Posterior cingulate gyrus (tissue), 11 donors: ENCODE measurements around the gene CNOT8.
"Not testable (repeated sequence)": the region's sequence is repeated elsewhere in the genome, so short reads cannot be mapped to it uniquely, and the experiment has no call there.

ENCODE experiments used
- DNase-seq, 10 donors: peaks; one replicate each; pipeline versions ENCODE4 v3.0.0 to v3.0.0-alpha.2; 2020 to 2021; ENCODE audit warnings: mixed read lengths in 3 of 10
- intact Hi-C: fragments of 100-400 bp; cut with DNase I; formaldehyde crosslinking; loops from one replicate; pipeline ENCODE4 v1.15.1; 2023

CNOT8 gene

DNA sequence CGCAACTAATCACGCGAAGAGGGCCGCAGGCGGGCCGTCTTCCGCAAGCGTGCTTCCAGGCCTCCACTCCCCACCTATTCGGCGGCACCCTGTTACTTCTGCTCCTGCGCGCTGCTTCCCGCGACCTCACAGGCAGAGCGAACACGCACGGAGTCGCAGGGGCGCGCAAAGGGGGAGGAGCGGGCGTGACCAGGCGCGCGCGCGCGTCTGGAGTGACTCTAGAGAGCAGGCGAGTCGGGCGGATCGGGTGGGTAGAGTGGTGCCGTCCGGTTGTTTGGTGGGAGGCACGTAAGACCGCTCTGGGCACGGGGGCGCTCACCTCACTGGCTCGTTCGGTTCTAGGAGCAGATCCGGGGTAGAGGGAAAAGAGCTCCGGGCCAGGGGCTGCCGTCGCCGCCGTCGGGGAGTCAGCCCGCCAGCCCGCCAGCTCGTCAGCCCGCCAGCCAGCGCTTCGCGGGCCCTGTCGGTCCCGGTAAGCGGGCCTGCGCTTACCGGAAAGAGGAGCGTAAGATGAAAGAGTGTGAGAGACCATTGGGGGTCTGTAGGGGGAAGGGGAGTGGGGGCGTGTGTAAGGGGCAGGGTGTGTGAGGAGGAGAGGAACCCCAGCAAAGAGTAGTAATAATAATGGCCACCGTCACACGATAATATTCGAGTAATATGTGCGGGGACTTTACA lies at the start of gene CNOT8:
Gene CNOT8 (plus strand): TSS at position 331 of the 675 bp plus-strand sequence. CDS start 4,652 bp downstream, outside the sequence.
- peak; percentile 97 to 100 (median 99) for DNase-seq
- intact Hi-C loops = loop anchor here (1.0 to 5.0 kb wide), 2 partner anchors 84 to 103 kb away; partner anchors contain the start of genes LARP1 and MRPL22

DNA sequence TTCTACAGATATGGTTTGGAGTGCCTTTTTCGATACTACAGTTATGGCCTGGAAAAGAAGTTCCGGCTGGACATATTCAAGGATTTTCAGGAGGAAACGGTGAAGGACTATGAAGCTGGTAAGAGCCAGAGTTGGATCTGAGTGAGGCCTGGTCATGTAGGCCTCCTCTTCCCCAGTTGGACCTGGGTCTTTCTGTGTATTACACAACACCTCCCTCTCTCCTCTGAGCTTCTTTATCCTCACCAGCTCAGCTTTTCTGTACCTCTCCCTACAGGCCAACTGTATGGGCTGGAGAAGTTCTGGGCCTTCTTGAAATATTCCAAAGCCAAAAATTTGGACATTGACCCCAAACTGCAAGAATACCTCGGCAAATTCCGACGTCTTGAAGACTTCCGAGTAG lies 47.2 kb upstream of the CNOT8 start:
- no peak for DNase-seq
- intact Hi-C loops = loop anchor here (5.0 kb wide), 1 partner anchor 54 kb away; the partner anchor contains the start of gene LARP1

DNA sequence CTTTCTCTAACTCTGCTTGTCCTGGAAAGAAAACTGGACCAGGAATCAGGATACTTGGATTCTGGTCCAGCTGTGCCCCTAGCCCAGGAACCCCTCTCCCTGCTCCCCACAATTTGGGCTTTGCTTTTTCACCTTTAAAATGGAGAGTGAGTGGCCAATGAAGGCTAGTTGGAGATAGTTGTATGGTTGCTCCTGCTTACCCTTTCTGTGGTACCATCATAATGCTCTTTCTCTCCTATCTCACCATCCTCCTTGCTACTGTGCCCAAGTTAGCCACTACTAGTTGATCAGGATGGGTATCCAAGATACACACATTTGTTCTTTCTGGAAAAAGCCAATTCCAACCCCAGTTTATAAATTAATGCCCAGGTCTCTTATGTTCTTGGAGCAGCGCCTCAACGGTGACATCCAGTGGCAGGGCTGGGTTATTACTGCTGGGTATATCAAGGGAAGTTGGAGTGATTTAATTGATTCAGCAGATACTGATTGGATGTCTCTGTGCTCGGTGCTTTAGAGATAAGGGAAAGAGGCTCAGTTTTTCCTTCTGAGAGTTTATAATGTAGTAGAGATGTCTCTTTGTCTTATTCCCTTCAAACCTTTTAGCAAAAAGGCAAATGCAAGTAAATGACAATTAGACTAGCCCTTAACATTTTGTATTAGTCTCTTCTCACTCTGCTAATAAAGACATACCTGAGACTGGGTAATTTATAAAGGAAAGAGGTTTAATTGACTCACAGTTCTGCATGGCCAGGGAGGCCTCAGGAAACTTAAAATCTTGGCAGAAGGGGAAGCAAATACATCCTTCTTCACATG lies 46.6 kb upstream of the CNOT8 start:
- intact Hi-C loops = loop anchor here (1.0 to 5.0 kb wide), 2 partner anchors 55 to 162 kb away; partner anchors contain the start of gene LARP1

DNA sequence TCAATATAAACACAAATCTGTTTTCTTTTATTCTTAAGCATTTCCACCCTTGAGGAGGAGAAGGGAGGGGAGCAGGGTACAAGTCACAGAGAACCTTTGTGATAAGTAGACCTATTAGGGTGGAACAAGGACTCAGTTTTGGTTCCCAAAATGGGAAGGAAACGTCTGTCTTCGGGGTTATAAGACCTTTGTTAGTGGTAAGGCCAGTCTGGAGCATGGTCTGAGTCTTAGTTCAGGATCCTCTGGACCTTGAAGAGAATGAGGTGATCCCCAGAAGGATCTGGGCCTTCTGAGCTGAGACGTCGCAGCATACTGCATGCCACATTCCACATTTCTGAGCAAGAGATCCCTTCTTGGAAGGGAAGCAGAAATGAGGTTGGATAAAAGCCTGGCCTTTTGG lies 45.3 kb upstream of the CNOT8 start:
- DNase-seq = no peak
- intact Hi-C loops = loop anchor here (5.0 kb wide), 1 partner anchor 56 kb away; the partner anchor contains the start of gene LARP1

More for the DNA sequence above, 46.6 kb upstream of the CNOT8 start:
- DNase-seq = peak in 8 of 10 donors; percentile 44 to 92 (median 58)

DNA sequence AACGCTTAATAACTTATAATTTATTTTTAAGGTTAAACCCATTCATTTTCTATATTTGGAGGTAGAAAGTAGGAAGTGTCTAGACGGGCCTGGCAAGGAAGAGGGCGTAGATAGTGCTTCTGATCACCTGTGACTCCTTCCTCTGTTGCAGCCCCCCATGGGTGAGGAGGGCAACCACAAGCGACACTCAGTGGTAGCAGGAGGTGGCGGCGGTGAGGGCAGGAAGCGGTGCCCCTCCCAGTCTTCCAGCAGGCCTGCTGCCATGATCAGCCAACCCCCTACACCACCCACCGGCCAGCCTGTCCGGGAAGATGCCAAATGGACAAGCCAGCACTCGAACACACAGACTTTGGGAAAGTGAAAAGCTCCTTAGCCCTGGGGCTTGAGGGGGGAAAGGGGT lies 44.7 kb upstream of the CNOT8 start:
- DNase-seq = no peak
- intact Hi-C loops = loop anchor here (5.0 kb wide), 1 partner anchor 56 kb away; the partner anchor contains the start of gene LARP1

DNA sequence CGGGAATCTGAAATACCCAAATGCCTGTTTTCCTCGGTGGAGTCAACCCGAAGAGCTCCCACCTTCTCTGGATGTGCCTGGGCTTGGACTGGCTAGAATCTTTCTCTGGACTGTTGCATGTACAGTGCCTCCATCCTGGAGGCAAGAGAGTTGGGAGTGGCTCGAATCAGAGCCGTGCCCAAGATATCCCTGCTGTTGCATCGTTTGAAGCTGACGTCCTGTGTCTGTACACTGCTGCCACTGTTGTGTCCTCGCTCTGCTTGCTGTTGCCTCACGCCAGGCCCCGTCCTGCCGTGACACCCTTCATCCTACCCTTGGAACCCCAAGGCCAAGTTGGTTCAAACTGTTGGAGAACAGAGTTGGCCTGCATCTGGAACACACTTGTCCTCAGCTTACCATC lies 43.4 kb upstream of the CNOT8 start:
- intact Hi-C loops = no loop called here
- no peak for DNase-seq

DNA sequence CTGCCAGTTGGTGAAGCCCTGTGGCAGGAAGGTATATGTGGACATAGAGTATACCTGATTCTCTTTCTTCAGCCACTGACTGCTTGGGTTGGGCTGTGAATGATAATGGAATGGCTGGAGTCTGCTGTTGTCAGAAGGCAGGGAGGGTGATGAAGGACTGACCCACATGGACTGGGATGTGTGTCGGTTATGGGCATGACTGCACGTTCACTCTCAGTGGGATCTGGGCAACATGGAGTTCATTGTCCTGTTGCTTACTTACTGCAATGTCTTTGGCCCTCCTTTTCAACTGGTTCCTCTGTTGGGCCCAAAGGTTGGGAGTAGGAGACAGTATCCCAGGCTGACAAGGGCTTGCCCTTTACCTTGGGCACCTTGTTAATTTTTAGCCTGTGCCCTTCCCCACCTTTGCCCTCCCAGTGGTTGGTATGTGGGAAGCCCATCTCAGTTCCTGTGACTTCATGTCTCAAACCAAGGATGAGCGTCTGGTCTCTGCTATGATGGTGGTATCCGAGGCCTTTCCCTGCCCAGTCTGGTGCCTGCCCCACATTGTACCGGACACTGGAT lies 42.7 kb upstream of the CNOT8 start:
- intact Hi-C loops = no loop called here

DNA sequence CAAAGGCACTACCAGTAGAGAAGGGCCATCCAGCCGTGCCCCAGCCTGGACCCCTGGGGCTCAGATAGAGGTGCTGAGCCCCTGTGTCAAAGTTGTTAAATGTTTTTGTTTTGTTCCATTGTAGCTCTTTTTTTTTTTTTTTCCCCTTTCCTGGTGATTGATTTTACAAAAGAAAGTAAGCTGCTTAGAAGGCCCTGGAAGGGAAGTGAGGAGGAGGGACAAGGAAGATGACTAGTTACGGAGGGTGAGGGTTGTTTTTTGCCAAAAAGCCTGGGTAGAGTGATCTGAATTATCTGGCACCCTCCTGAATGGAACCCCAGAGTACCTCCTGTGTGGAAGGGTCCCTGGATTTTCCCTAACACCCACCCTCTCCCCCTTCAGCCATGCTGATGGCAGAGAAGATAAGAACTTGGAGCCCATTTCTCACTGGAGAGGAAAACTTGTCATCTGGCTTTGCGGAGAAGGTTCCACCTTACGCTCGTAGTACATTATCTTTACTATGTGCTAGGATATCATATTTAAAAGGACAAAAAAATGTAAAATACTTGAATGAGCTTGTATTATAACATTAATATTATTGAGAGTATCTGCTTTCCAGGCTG lies 41.4 kb upstream of the CNOT8 start:
- intact Hi-C loops = no loop called here
- DNase-seq = no peak

More for the DNA sequence above, 42.7 kb upstream of the CNOT8 start:
- no peak for DNase-seq

DNA sequence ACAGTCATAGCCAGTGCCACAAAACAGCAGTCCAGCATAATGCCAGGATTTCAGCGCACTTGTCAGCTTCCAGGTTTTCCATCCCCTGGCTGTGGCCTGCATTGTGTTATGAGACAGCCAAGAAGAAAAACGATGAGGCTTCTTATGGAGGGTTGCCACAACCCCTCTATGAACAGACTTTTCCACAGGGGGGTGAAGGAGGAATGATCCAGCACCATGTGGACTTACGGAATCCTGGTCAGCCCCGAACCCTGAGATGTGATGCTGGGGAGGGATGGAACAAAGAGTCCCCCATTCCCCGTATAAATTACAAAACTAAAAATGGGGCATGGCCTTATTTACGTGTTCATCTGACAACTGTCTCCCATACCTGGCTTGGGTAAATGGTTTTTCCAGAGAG lies 40.6 kb upstream of the CNOT8 start:
- intact Hi-C loops = no loop called here

DNA sequence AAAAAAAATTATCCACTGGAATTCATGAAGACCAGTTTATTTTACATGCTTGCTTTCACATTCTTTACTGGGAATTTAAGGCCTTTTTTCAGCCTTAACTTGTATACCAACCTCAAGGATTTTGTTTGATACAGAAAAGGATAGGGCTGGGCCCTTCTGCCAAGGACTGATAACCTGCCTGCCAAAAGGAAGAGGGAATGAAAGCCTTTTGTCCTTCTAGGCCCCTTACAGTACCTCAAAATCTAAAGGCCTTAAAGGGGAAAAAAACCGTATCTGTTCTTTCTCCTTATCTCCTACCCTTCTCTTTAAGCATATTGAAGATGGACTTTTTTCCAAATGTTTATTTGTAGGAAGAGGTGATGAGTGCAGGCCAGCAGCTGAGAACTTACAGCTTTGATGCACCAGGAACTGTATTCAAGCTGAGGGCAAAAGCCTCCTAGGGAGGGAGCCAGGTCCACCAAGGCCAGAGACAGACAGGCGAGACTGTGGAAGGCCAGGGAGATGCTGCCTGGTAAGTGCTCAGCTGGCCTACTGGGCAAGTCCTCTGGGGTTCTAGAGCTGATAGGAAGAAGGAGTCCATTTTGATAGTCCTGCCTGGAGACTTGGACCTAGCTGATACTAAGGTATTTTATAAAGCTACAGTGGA lies 39.8 kb upstream of the CNOT8 start:
- intact Hi-C loops = no loop called here
- DNase-seq = no peak

More for the DNA sequence above, 40.6 kb upstream of the CNOT8 start:
- DNase-seq = no peak

DNA sequence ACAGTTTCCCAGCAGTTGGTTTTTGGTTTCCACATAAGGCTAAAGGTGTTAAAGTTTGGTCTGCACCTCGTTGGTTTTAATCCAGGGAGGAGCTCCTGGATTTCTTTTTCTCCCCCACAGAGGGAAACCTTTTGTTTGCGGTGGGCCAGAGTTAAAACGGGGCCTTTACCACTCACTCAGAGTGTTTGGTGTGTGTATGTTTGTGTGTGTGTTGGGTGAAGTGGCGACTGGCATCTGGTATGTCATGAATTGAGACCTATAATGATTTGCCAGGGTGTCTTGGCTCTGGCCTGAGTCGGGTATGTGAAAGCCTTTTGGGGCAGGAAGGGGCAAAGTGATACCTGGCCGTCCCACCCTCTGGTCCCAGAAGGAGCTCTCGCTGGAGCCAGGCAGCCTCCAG lies 38.9 kb upstream of the CNOT8 start:
- DNase-seq = no peak
- intact Hi-C loops = no loop called here

DNA sequence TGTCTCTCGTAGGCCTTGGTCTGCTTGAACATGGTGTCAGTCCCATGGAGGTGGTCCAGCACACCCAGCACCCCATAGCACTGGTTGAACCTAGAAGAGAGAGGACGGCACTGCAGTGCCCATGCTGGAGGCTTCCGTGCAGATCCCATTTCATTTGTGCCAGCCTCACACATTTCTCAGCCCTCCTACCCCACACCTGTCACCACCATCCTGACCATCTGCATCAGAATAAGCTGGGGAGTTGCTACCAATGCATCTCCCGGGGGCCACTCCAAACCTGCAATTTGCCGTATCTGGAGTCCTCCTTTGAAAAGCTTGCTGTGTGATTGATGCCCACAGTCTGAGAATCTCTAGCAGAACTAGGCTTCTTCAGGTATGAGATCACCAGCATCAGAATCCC lies 38.0 kb upstream of the CNOT8 start:
- peak in 5 of 10 donors; percentile 20 to 86 (median 32) for DNase-seq
- intact Hi-C loops = no loop called here

DNA sequence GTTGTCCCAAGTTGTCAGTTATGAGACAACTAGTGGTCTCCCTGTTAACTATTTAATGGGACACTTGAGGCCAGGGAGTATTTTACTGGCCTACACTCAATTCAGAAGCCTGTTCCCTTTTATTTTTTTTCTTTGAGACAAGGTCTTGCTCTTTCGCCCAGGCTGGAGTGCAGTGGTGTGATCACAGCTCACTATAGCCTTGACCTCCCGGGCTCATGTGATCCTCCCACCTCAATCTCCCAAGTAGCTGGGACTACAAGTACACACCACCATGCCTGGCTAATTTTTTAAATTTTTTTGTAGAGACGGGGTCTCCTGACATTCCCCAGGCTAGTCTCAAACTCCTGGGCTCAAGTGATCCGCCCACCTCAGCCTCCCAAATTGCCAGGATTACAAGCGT lies 35.5 kb upstream of the CNOT8 start:
- intact Hi-C loops, DNase-seq: not testable (repeated sequence)

DNA sequence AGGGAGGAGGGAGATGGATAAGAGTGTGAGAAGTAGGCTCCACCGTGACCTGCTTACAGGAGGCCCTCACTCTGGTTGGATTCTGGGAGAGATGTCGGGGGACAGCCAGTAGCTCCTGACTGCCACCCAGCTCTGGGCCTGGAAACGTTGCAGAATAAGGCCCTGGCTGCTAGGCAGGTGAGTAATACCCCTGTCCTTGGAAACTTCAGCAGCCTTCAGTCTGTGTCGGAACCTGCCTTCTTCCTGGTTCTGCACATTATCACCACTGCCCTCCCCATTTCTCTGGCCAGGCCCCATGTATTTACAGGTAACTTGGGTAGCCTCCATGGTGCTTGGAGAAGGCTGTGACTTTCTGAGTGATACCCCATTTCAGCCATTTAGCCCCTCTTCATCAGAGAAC lies 34.8 kb upstream of the CNOT8 start:
- DNase-seq = no peak
- intact Hi-C loops = no loop called here

DNA sequence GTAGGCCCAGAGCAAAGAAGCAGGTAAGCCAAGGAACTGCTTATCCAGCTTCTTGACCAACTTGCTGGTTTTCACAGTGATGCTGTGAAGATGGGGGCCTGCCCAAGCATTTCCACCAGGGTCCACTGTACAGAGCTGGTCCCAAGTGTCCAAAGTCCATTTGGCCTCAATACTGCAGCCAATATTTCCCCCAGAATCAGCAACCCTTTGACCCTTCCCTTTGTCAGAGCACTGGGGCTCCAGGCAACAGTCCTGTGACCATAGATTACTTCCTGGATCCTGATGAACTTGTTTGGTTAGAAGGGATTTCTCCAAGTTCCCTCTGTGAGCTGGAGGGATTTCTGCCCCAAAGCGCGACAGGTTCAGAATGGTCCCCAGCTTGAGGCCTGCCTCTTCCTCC lies 34.4 kb upstream of the CNOT8 start:
- intact Hi-C loops = no loop called here
- DNase-seq = no peak

DNA sequence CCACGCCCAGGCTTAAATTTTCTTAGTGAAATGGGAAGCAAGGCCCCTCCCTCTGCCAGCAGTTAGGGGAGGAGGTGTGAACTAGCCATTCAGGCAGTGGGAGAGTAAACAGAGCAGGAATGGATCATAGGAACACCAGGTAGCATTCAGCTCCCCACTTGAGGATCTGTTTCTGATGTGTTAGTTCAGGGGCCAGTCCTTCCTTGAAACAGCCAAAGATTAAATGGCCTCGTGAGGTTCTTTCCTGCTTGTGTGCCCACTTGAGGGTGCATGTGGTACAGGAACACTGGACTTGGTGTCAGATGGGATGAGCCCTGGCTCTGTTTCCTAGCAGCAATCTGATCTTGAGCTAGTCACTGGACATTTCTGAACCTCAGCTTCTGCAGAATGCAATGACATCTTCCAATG lies 29.2 kb upstream of the CNOT8 start:
- DNase-seq = no peak
- intact Hi-C loops = no loop called here

DNA sequence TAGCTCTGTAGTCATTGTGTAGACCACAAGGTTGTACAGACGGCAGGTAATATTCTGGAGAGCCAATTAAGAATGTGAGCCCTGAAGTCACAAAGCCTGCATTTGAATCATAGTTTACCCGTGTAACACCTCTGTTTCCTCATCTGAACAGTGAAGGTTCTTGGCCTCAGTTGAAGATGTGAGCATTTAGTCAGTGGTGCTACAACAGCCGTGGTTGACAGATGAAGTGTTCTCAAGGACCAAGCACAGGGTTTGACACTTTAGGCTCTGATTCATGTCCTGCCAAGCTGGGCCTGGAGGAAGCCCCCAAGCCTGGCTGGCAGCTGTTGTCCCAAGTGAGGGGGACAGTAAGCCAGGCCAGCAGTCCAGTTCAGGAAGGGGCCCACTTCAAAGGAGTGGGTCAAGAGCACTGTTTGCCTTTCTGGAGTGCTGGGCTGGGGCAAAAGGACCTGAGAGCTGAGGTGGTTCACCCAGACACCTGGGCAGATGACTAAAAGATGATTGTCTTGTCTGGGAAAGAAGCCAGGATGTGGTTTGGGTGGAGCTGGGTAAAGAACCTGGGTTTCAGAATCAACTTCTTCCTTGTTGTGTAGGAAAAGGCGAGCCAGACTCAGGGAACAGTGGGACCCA lies 28.7 kb upstream of the CNOT8 start:
- intact Hi-C loops = no loop called here

DNA sequence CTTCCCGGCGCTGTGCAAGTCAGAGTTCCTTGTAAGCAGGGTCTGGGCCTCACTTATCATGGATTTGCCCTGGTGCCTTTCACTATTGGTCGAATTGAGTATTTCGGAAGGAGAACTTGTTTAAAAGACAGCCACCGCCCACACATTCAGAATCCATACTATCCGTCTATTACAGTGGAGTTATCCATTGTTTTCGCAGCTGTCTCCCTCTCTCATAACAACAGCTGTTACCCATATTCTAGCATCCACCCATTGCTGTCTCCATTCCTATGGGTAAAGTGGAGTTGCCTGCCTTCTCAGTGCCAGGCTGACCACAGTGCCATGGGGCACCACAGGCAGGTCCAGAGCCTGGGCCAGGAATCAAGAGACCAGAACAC lies 28.2 kb upstream of the CNOT8 start:
- intact Hi-C loops = no loop called here
- no peak for DNase-seq

More for the DNA sequence above, 28.7 kb upstream of the CNOT8 start:
- peak in 1 of 10 donors; percentile 72 for DNase-seq

DNA sequence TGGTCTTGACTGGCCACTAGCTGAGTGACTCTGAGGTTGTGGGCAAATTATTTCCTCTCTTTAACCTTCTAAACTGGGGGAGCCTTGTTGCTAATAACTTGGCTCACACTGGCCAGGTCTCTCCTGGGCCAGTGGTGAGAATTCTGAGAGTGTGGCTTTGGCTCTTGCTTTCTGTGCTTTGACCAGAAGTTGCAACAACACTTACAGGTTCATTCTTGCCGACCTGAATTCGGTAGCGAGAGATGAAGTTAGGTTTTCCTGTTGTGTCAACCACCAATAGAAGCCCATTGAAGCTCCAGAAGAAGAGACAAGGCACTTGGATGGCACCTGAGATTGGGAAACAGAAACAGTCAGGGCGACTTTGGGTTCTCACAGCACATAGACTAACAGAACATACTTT lies 27.8 kb upstream of the CNOT8 start:
- DNase-seq = no peak
- intact Hi-C loops = no loop called here

DNA sequence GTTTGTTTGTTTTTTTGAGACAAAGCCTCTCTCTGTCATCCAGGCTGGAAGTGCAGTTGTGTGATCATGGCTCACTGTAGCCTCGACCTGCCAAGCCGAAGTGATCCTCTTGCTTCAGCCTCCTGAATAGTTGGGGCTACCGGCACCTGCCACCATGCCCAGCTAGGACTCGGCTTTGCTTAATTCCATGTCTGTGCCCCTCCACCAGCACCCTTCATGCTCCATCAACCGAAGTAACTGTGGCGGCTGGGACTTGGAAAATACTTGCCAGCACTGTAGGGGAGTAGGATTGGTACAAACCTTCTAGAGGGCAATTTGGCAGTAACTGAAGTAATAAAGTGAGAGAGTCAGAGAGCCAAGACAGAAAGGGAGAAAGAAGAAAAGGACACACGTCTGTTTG lies 27.0 kb upstream of the CNOT8 start:
- intact Hi-C loops = no loop called here
- no peak for DNase-seq
